HL-60 (cell line): ENCODE data around the gene AKAP8.

ENCODE experiments used
- CTCF ChIP-seq: IDR thresholded peaks from one replicate; pipeline ENCODE4 v1.5.1; 2011; ENCODE audit warnings: low read length, control low read depth, inconsistent platforms; ENCODE audit not compliant: insufficient read depth
- GABPA ChIP-seq: IDR thresholded peaks from 2 replicates; pipeline ENCODE4 v1.6.1; 2012; ENCODE audit warnings: low read depth

GRCh38 chr19:15399234-15399515, 19.6 kb upstream of the AKAP8 start:
- no peak for TF ChIP-seq CTCF
- no peak for TF ChIP-seq GABPA
